Measurements from ENCODE around the gene ANKIB1.

DNA sequence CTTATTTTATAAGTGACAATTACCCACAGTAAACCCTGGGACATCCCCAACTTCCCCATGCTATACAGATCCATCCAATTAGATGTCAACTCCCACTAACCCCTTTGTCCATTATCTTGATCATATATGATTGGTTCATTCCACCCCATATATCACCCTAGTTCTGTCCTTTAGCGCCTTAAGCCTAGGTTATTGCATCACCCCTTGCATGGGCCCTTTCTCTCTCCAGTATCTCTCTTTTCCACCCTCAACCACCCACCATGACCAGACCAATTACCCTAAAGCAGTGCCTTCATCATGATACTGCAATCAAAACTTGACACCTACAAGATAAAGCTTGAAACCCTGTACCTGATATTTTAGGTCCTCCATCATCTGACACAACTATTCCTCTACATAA lies 163.6 kb downstream of the ANKIB1 start:
- TF ChIP-seq, protein P1, sequence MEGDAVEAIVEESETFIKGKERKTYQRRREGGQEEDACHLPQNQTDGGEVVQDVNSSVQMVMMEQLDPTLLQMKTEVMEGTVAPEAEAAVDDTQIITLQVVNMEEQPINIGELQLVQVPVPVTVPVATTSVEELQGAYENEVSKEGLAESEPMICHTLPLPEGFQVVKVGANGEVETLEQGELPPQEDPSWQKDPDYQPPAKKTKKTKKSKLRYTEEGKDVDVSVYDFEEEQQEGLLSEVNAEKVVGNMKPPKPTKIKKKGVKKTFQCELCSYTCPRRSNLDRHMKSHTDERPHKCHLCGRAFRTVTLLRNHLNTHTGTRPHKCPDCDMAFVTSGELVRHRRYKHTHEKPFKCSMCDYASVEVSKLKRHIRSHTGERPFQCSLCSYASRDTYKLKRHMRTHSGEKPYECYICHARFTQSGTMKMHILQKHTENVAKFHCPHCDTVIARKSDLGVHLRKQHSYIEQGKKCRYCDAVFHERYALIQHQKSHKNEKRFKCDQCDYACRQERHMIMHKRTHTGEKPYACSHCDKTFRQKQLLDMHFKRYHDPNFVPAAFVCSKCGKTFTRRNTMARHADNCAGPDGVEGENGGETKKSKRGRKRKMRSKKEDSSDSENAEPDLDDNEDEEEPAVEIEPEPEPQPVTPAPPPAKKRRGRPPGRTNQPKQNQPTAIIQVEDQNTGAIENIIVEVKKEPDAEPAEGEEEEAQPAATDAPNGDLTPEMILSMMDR (IDR thresholded peaks at IDR 0.05; ENCODE audit: low read depth, low read length, missing input control), result no peak
- TF ChIP-seq JUND (IDR thresholded peaks at IDR 0.05), result no peak
- TF ChIP-seq, protein P2, sequence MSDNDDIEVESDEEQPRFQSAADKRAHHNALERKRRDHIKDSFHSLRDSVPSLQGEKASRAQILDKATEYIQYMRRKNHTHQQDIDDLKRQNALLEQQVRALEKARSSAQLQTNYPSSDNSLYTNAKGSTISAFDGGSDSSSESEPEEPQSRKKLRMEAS (IDR thresholded peaks at IDR 0.05), result no peak
- TF ChIP-seq, protein P3, sequence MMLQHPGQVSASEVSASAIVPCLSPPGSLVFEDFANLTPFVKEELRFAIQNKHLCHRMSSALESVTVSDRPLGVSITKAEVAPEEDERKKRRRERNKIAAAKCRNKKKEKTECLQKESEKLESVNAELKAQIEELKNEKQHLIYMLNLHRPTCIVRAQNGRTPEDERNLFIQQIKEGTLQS (IDR thresholded peaks at IDR 0.05), result no peak
- TF ChIP-seq, protein P4, sequence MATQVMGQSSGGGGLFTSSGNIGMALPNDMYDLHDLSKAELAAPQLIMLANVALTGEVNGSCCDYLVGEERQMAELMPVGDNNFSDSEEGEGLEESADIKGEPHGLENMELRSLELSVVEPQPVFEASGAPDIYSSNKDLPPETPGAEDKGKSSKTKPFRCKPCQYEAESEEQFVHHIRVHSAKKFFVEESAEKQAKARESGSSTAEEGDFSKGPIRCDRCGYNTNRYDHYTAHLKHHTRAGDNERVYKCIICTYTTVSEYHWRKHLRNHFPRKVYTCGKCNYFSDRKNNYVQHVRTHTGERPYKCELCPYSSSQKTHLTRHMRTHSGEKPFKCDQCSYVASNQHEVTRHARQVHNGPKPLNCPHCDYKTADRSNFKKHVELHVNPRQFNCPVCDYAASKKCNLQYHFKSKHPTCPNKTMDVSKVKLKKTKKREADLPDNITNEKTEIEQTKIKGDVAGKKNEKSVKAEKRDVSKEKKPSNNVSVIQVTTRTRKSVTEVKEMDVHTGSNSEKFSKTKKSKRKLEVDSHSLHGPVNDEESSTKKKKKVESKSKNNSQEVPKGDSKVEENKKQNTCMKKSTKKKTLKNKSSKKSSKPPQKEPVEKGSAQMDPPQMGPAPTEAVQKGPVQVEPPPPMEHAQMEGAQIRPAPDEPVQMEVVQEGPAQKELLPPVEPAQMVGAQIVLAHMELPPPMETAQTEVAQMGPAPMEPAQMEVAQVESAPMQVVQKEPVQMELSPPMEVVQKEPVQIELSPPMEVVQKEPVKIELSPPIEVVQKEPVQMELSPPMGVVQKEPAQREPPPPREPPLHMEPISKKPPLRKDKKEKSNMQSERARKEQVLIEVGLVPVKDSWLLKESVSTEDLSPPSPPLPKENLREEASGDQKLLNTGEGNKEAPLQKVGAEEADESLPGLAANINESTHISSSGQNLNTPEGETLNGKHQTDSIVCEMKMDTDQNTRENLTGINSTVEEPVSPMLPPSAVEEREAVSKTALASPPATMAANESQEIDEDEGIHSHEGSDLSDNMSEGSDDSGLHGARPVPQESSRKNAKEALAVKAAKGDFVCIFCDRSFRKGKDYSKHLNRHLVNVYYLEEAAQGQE (IDR thresholded peaks at IDR 0.05), result no peak
